Retinal pigment epithelial cell (primary cell): ENCODE results near the gene CTNNA2.

Experiments
- DNase-seq: peaks from one replicate; pipeline ENCODE4 v3.0.0-alpha.2; 2010; ENCODE audit warnings: low read depth
- H3K4me3 ChIP-seq: 2 replicates; pipeline ENCODE4 v1.5.1; 2011; ENCODE audit warnings: mild to moderate bottlenecking, low read length, control low read depth, moderate library complexity
- TF ChIP-seq, protein P1 (sequence below): conservative IDR thresholded peaks from 2 replicates; pipeline ENCODE4 v1.5.1; 2011; ENCODE audit warnings: low read depth, low read length, control low read depth, inconsistent platforms

The CTNNA2 gene

DNA sequence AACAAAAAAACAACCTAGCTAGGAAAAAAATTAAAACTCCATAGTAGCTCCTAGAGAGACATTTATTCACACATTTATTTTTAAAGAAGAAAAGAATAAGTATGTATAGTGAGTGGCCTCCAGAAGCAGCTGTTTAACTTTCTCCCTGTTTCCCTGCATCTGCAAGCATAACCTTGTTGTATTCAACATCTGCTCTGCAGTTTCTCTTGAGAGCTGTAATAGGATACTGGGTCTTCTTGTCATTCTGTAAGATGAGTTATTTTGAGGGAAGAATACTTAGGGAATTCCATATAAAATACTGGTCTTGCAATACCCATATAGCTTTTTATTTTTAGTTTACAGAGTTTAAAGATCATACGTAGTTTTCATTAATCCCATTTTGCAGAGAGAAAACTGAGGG, 545.1 kb downstream of the CTNNA2 start:
- H3K4me3 ChIP-seq = no peak overlapping the region
- no peak for DNase-seq
- TF ChIP-seq, protein P1, sequence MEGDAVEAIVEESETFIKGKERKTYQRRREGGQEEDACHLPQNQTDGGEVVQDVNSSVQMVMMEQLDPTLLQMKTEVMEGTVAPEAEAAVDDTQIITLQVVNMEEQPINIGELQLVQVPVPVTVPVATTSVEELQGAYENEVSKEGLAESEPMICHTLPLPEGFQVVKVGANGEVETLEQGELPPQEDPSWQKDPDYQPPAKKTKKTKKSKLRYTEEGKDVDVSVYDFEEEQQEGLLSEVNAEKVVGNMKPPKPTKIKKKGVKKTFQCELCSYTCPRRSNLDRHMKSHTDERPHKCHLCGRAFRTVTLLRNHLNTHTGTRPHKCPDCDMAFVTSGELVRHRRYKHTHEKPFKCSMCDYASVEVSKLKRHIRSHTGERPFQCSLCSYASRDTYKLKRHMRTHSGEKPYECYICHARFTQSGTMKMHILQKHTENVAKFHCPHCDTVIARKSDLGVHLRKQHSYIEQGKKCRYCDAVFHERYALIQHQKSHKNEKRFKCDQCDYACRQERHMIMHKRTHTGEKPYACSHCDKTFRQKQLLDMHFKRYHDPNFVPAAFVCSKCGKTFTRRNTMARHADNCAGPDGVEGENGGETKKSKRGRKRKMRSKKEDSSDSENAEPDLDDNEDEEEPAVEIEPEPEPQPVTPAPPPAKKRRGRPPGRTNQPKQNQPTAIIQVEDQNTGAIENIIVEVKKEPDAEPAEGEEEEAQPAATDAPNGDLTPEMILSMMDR = no peak

DNA sequence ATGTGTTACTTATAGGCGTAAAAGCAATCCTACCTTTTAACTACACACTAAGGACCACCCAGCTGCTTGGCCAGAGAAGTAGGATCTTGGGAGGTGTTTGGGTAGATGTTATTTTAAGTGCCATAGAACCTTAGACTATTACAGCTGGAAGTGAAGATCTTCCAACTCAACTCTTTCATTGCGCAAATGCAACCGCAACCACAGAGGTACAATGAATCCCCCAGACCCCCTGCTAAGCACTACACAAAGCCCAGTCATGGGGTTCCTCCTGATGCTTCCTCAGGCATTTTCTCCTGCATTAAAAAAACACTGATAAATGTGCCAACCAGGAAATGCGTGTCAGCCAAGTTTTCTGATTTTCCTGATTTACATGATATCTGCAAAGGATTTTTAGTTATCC, 545.7 kb downstream of the CTNNA2 start:
- H3K4me3 ChIP-seq = no peak overlapping the region
- no peak for DNase-seq
- TF ChIP-seq, protein P1 = no peak

DNA sequence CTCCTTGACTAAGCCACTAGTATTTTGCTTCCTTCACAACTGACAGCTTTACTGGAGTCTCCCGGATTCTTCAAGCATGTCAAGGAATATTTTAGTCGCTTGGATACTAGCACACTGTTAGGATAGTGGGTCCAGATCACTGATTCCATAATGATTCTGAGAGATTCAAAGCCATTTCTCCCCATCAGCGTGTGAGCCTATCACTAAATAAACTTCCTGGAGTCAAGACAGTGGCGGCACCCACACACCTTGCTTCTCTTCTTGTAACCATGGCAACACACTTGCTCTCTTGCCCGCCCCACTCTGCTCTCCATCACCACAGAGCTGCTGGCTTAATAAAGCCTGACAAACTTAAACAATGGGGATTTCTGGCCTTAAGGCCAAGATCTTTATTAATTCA, 546.6 kb downstream of the CTNNA2 start:
- TF ChIP-seq, protein P1 = no peak
- no peak overlapping the region for H3K4me3 ChIP-seq

DNA sequence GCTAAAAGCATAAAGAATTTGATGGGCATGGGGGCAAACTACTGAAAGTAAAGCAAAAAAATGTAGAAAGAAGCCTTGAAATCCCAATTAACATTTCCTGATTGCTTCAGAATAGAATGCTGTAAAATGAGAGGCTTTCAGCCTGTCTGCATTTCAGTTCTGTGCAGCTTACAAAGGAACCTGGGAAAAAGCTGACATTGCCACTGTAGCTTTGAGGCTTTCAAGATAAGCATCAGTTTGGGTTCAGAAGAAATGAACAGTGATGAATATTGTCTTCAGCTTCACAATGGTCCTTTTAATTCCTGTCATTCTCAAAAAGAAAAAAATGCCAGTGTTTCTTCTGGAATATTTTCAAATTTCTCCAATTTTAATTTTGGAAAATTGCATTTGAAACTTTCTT, 549.0 kb downstream of the CTNNA2 start:
- TF ChIP-seq, protein P1 = no peak
- H3K4me3 ChIP-seq = no peak overlapping the region
- no peak for DNase-seq

More for the DNA sequence above, 546.6 kb downstream of the CTNNA2 start:
- no peak for DNase-seq

DNA sequence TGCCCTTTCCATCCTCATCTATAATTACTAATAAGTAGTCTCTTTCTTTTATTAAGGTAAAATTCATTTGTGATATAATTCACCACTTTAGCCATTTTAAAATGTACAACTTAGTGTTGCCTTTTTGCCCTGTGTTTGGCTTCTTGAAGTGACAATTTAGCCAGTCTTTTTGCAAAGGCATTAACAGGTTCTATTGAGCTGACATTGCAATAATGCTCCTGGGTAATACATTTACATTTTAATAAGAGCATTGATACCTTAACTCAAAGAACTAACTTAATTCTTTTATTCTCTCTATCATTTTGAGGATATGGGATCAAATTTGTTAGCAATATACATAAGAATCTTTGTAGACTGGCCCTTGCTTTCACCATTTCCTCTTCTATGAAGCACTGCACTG, 549.4 kb downstream of the CTNNA2 start:
- TF ChIP-seq, protein P1 = no peak
- no peak overlapping the region for H3K4me3 ChIP-seq
- no peak for DNase-seq

DNA sequence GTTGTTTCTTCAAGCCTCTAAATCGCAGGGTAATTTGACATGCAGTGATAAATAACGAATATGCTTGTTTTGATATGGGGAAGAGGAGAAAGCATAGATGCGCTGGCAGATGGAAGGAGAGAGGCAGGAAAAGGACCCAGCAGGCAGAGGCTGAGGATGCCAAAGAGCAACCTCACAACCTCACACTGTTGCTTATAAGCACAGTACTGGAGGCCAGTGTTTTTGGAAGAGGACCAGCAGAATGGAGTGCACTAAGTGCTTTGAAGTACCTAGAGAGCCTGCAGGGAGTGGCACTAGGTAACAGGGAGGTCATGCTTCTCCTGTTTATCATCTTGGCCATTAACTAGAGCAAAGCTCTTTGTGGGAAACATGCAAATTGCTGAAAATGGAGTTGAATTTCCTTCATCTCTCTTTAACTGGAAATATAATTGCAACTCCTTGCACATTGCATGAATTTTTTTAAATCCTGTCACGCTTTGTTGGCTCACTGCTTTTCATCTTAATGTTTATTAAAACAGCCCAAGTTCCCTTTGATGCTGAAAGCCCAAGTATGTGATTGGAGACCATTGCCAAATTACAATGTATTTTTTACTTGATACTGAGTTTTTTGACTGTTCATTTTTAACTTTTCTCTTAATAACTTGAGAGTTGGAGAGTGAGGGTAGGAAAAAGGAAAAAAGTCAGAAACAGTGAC, 555.3 kb downstream of the CTNNA2 start:
- no peak overlapping the region for H3K4me3 ChIP-seq
- TF ChIP-seq, protein P1 = no peak
- no peak for DNase-seq

DNA sequence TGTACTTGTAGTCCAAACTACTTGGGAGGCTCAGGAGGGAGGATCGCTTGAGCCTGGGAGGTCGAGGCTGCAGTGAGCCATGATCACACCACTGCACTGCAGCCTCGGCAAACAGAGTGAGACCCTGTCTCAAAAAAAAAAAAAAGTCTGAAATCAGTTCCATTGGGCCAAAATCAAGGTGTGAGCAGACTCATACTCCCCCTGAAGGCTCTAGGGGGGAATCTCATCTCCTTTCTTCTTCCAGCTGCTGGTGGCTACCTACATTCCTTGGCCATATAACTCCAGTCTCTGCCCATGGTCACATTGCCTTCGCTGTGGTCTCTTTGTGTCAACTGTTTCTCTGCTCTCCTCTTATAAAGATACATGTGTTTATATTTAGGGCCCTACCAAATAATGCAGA, 557.7 kb downstream of the CTNNA2 start:
- DNase-seq = no peak
- no peak overlapping the region for H3K4me3 ChIP-seq
- TF ChIP-seq, protein P1 = no peak
